Peyer's patch (tissue), 4 donors: ENCODE data around the gene CSNK1A1. TPM values are rescaled to one million over a fixed set of nuclear protein-coding genes. Genes with fewer than 3 reads are reported as not detected.
"Not testable (repeated sequence)": the region's sequence is repeated elsewhere in the genome, so short reads cannot be mapped to it uniquely, and the experiment has no call there.

Experiments
- DNase-seq, 3 donors: peaks; one replicate each; pipeline ENCODE4 v3.0.0-alpha.2; 2017 to 2019
- H3K27ac ChIP-seq, 4 donors: fragments of 200-600 bp; sonication (generic); one replicate each; pipeline ENCODE4 v1.5.1; 2016 to 2019
- H3K27me3 ChIP-seq, 2 donors: fragments of 200-600 bp; sonication (generic); one replicate each; pipeline ENCODE4 v1.5.1; 2019
- H3K36me3 ChIP-seq, 3 donors: fragments of 200-600 bp; sonication (generic); one replicate each; pipeline ENCODE4 v1.5.1; 2016 to 2019
- H3K4me1 ChIP-seq, 4 donors: fragments of 200-600 bp; sonication (generic); one replicate each; pipeline ENCODE4 v1.5.1; 2016 to 2019
- H3K4me3 ChIP-seq, 4 donors: fragments of 200-600 bp; sonication (generic); 1 replicate in 3 of 4; 2 replicates in 1 of 4; pipeline ENCODE4 v1.5.1; 2016 to 2019; ENCODE audit warnings: mild to moderate bottlenecking in 1 of 4
- H3K9me3 ChIP-seq, 4 donors: fragments of 200-600 bp; sonication (generic); one replicate each; pipeline ENCODE4 v1.5.1; 2016 to 2019; ENCODE audit warnings: mild to moderate bottlenecking in 1 of 4
- POLR2A ChIP-seq, 2 donors: fragments of 450-650 bp; IDR thresholded peaks; one replicate each; pipeline ENCODE4 v1.5.1; 2017; ENCODE audit warnings: antibody characterized with exemption in 2 of 2, mild to moderate bottlenecking in 2 of 2, moderate library complexity in 2 of 2
- total RNA-seq, 4 donors: library from RNA; depleted of rRNA; stranded (reverse); fragments of >200 nt; gene quantifications; one replicate each; pipeline ENCODE4 v1.1.0, GENCODE V29; 2016
- TF ChIP-seq, protein P1 (sequence below), 6 experiments: fragments of 450-650 bp in 4 of 6; fragments of 200-600 bp in 2 of 6; sonication (generic) in 1 of 6; IDR thresholded peaks; one replicate each; pipeline ENCODE4 v1.5.1; 2017 to 2019; ENCODE audit warnings: antibody characterized with exemption in 6 of 6, mild to moderate bottlenecking in 3 of 6, moderate library complexity in 1 of 6

The CSNK1A1 gene
- total RNA-seq, 4 donors from 2014 or later, result 185 to 253 (median 207) TPM

DNA sequence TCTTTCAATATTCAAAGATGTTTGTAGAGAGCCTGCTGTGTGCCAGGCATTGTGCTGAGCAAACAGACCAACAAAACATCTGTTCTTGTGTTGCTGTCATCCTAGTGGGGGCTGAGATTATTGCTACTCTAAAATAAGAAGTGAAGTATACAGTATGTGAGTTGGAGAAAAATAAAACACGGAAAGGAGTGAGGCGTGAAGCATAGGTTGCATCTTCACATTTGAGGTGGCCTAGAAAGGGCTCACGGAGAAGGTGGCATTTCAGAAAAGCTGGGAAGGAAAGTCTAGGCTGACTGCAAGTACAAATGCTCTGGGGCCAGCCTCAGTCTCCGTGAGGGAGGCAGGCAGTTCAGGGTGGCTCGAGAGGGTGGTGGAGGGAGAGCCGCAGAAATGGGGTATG is 80.3 kb downstream of the CSNK1A1 start:
- H3K27me3 ChIP-seq, result no peaks in the 10 kb centered on the region
- no peaks in the 10 kb centered on the region for H3K9me3 ChIP-seq
- H3K4me1 ChIP-seq, result peaks cover 0 to 48% (median 5%) of the 10 kb centered on the region in 4 donors
- no peak overlapping the region for H3K4me3 ChIP-seq
- H3K36me3 ChIP-seq, result no peaks in the 10 kb centered on the region
- TF ChIP-seq, protein P1, sequence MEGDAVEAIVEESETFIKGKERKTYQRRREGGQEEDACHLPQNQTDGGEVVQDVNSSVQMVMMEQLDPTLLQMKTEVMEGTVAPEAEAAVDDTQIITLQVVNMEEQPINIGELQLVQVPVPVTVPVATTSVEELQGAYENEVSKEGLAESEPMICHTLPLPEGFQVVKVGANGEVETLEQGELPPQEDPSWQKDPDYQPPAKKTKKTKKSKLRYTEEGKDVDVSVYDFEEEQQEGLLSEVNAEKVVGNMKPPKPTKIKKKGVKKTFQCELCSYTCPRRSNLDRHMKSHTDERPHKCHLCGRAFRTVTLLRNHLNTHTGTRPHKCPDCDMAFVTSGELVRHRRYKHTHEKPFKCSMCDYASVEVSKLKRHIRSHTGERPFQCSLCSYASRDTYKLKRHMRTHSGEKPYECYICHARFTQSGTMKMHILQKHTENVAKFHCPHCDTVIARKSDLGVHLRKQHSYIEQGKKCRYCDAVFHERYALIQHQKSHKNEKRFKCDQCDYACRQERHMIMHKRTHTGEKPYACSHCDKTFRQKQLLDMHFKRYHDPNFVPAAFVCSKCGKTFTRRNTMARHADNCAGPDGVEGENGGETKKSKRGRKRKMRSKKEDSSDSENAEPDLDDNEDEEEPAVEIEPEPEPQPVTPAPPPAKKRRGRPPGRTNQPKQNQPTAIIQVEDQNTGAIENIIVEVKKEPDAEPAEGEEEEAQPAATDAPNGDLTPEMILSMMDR (IDR thresholded peaks at IDR 0.05), result peak in 1 of 6 experiments; percentile 16
- no peak for TF ChIP-seq POLR2A (IDR thresholded peaks at IDR 0.05)
- peak overlapping the region in 3 of 4 donors; percentile 76 to 93 (median 90) for H3K27ac ChIP-seq
- no peak for DNase-seq

DNA sequence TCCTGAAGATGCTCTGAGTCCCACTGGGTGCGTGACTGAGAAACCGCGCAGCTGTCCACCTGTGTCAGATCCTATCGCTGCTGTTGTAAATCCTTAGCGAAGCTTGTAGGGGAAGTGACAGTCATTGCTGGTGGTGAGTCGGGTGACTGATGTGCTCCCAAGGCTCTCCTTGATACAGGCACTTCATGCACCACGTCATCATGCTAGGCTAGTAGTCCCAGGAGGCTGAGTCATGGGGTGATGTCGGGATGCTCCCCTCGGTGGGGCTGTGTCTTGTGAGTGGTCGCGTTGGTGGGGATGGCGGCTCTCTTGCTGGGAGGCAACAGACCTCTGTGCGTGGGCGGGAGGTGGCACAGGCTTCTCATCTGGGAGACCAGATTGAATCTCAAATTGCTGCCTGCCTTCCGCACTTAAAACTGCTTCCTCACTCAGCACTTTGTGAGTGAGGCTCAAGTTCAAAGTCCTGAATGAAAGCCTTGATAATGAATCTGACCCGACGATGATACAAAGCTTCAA is 84.7 kb downstream of the CSNK1A1 start:
- H3K9me3 ChIP-seq, result no peaks in the 10 kb centered on the region
- DNase-seq, result peak in 2 of 3 donors; percentile 81 to 85
- H3K27me3 ChIP-seq, result no peaks in the 10 kb centered on the region
- H3K4me1 ChIP-seq, result peaks cover 0 to 37% (median 6%) of the 10 kb centered on the region in 4 donors
- peak overlapping the region in 3 of 4 donors; percentile 79 to 95 (median 85) for H3K27ac ChIP-seq
- H3K4me3 ChIP-seq, result peak overlapping the region in 2 of 4 donors; percentile 20 to 36
- TF ChIP-seq, protein P1 (IDR thresholded peaks at IDR 0.05), result no peak
- TF ChIP-seq POLR2A (IDR thresholded peaks at IDR 0.05), result peak; percentile 54 to 84
- H3K36me3 ChIP-seq, result no peaks in the 10 kb centered on the region

DNA sequence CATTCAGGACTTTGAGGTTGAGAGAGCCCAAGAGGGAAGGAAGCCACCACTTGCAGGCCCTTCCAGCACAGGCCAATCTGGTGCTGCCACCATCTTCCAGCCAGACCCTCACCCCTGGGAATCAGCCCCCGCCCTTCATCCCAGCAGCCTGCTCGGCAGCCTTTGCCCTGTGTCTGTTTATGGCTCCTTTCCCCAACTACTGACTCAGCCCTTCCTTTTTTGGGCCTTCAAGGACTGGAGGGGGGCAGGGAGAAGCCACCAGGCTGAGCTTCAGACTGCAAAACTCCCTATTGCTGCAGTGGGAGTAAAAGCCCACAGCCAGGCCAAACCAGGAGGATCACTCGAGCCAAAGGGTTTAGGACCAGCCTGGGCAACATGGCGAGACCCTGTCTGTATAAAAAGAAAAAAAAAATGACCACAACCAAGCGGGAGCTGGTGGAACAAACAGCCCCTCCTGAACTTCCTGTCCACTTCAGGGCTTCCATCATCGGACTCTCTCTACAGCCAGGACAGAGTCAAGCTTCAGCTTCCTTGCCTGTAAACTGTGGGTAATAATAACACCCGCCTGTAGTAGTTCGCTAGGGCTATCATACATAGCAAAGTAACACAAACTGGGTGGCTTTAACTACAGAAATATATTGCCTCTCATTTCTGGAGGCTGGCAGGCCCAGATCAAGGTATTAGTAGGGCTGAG is 86.3 kb downstream of the CSNK1A1 start:
- peak overlapping the region; percentile 52 to 85 (median 76) for H3K27ac ChIP-seq
- DNase-seq, result peak in 2 of 3 donors; percentile 76 to 79
- H3K9me3 ChIP-seq, result no peaks in the 10 kb centered on the region
- peaks cover 0 to 25% (median 4%) of the 10 kb centered on the region in 4 donors for H3K4me1 ChIP-seq
- TF ChIP-seq POLR2A (IDR thresholded peaks at IDR 0.05), result peak in 1 of 2 donors; percentile 32
- TF ChIP-seq, protein P1 (IDR thresholded peaks at IDR 0.05), result no peak
- H3K27me3 ChIP-seq, result no peaks in the 10 kb centered on the region
- no peaks in the 10 kb centered on the region for H3K36me3 ChIP-seq
- no peak overlapping the region for H3K4me3 ChIP-seq

DNA sequence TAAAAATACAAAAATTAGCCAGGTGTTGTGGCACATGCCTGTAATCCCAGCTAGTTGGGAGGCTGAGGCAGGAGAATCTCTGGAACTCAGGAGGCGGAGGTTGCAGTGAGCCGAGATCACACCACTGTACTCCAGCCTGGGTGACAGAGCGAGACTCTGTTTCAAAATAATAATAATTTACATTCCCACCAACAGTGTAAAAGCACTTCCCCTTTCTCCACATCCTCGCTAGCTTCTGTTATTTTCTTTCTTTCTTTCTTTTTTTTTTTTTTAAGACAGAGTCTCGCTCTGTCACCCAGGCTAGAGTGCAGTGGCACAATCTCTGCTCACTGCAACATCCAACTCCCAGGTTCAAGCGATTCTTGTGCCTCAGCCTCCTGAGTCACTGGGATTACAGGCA is 89.3 kb downstream of the CSNK1A1 start:
- H3K36me3 ChIP-seq, H3K27me3 ChIP-seq, H3K4me3 ChIP-seq, H3K9me3 ChIP-seq, H3K27ac ChIP-seq, DNase-seq: not testable (repeated sequence)
- peaks cover 0 to 25% (median 4%) of the 10 kb centered on the region in 4 donors for H3K4me1 ChIP-seq

DNA sequence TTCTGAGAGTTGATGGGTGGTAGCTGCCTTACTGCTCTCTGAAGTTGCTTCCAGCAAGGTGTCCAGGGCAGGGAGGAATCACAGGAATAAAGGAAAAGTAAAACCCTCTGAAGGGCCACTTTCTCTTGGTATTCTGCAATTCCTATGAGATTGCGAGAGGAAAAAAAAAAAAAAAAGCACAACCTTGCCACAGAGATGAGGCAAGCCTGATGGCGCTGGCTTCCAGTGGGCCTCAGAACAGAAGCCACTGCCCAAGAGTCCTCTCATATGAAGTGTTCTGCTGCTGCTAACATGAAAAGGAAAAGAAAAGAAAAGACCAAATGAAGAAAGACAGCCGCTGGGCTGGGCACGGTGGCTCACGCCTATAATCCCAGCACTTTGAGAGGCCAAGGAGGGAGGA is 91.3 kb downstream of the CSNK1A1 start:
- no peak for TF ChIP-seq POLR2A (IDR thresholded peaks at IDR 0.05)
- no peaks in the 10 kb centered on the region for H3K27me3 ChIP-seq
- H3K9me3 ChIP-seq, result no peaks in the 10 kb centered on the region
- H3K27ac ChIP-seq, result no peak overlapping the region
- H3K4me1 ChIP-seq, result peaks cover 0 to 12% (median 2%) of the 10 kb centered on the region in 4 donors
- no peak overlapping the region for H3K4me3 ChIP-seq
- no peak for DNase-seq
- H3K36me3 ChIP-seq, result no peaks in the 10 kb centered on the region

DNA sequence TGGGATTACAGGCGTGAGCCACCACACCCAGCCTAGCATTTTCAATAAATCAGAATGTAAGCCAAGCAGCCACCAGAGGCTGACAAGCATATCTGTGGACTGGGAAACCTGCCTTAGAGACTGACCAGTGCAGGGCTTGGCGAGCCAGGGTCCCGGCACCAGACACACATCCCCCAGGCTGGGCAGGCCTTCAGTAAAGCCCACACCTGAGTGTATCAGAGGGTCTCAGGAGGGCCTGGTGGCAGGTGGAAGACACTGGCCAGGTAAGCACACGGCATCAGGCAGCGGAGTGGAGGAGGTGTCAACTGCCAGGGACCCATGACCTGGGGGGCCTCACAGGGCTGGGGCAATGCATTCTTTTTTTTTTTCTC is 93.9 kb downstream of the CSNK1A1 start:
- Histone ChIP-seq H3K9me3 (no peaks in the 10 kb centered on the region), H3K27me3 (no peaks in the 10 kb centered on the region), H3K36me3 (no peaks in the 10 kb centered on the region), H3K4me3 (no peak overlapping the region), H3K27ac (peak overlapping the region in 1 of 4 donors; percentile 33), H3K4me1 (peaks cover 0 to 24% (median 8%) of the 10 kb centered on the region in 4 donors)
- DNase-seq, result no peak
- TF ChIP-seq POLR2A (IDR thresholded peaks at IDR 0.05), result no peak
- TF ChIP-seq, protein P1 (IDR thresholded peaks at IDR 0.05), result no peak
